ENCODE measurements around the gene NFATC4.

DNA sequence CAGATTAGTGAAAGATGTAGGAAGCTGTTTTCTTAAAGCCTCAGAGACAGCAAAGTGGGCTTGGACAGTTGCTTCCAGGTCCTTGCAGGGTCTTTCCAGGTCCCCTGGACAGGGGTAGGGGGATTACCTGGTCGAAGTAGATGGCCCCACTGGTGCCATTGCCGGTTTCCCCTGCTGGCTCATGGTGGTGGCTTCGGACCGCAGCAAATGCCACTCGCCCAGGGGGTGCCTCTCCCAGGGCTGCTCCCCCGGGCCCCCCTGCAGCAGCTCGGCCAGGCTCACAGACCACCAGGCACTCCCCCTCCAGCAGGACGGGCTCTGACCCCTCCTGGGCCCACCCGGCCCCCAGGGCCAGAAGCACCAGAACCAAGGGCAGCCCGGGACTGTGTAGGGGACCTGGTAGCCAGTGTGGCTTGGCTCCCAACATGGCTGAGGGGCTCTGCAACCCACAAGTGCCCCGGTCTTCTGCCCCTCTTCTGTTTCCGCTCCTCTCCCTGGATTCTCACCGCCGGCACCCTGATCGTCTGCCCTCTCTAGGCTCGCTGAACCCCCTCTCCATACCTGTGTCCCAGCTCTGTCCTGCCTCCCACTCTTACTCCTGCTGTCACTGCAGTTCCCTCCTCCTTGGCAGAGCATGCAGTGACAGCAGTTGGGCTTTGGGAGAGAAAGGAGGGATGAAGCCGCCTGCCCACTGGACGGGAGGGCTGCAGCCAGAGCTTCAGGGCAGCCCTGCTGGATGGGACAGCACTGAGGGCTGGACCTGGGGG is 60.8 kb downstream of the NFATC4 start:
- TF ChIP-seq CTCF (IDR thresholded peaks at IDR 0.05 in 8 of 11, conservative IDR thresholded peaks at IDR 0.05 in 3 of 11) (no peak), POLR2AphosphoS5 (IDR thresholded peaks at IDR 0.05) (no peak), POLR2A (IDR thresholded peaks at IDR 0.05) (no peak)

Data from spleen (tissue), 7 donors.